H7 (cell line): ENCODE measurements around the gene DDX3X. TPM values are rescaled to one million over a fixed set of nuclear protein-coding genes. Genes with fewer than 3 reads are reported as not detected.
"Not testable (repeated sequence)": the region's sequence is repeated elsewhere in the genome, so short reads cannot be mapped to it uniquely, and the experiment has no call there.

Experiments used
- DNase-seq: peaks from one replicate; pipeline ENCODE4 v3.0.0; 2012
- H3K27me3 ChIP-seq: 2 replicates; pipeline ENCODE4 v1.6.0; 2011; ENCODE audit warnings: mild to moderate bottlenecking, low read length; ENCODE audit not compliant: control insufficient read depth, insufficient read depth
- H3K36me3 ChIP-seq: replicated peaks from 2 replicates; pipeline ENCODE4 v1.5.1; 2011; ENCODE audit warnings: low read length; ENCODE audit not compliant: control insufficient read depth, insufficient read depth
- H3K4me3 ChIP-seq: 2 replicates; pipeline ENCODE4 v1.5.1; 2011; ENCODE audit warnings: low read depth, mild to moderate bottlenecking, control low read depth, low read length, moderate library complexity; ENCODE audit not compliant: insufficient read depth
- total RNA-seq: library from RNA; depleted of rRNA; stranded (reverse); fragments of >200 nt; shearing (Covaris generic); gene quantifications from 2 replicates; pipeline ENCODE4 v1.2.3, GENCODE V29; 2014; rRNA removed

DDX3X gene
- total RNA-seq, 1 experiment from 2014 or later, result 186 TPM

- Histone ChIP-seq H3K27me3 (no peaks in the 10 kb centered on the region), H3K36me3 (no peaks in the 10 kb centered on the region), H3K4me3 (no peak overlapping the region)
- no peak for DNase-seq
Measured at GRCh38 chrX:41405551-41405950, 71.6 kb downstream of the DDX3X start.

DNA sequence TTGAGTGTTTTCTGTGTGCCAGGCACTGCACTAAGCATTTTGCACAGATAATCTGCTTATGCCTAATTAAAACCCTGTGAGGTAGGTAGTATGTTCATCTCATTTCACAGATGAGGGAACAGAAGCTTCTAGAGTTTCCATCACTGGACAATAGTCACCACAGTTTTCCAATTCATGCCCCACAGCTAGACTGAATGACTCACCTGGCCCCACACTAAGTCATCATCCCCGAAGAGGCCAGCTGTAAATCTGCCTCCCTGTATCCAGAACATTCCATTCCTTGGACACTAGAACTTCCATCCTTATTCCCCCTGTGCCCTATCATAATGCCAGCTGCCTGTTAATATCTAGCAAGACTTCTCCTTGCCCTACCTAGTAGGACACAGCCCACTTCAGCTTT, 72.2 kb downstream of the DDX3X start:
- Histone ChIP-seq H3K4me3 (no peak overlapping the region), H3K27me3 (no peaks in the 10 kb centered on the region), H3K36me3 (no peaks in the 10 kb centered on the region)
- no peak for DNase-seq

DNA sequence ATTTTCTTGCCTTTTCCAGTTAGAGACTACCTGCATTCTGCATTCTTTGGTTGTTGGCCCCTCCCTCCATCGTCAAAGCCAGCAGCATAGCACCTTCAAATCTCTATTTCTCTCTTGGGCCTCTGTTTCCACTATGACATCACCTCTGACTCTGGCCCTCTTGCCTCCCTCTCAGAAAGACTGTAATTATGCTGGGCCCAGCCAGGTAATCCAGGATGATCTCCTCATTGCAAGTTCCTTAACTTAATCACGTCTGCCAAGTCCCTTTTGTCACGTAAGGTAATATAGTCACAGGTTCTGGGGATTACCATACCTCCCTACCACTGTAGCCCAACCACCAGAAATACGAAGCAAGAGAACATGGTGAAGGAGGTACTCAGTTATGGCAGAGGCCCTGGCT, 73.9 kb downstream of the DDX3X start:
- Histone ChIP-seq H3K4me3 (no peak overlapping the region), H3K27me3 (no peaks in the 10 kb centered on the region)
- no peak for DNase-seq

GRCh38 chrX:41408576-41408975, 74.6 kb downstream of the DDX3X start:
- Histone ChIP-seq H3K36me3 (no peaks in the 10 kb centered on the region), H3K4me3 (no peak overlapping the region), H3K27me3 (no peaks in the 10 kb centered on the region)
- no peak for DNase-seq

More for the DNA sequence above, 73.9 kb downstream of the DDX3X start:
- no peaks in the 10 kb centered on the region for H3K36me3 ChIP-seq

GRCh38 chrX:41409006-41409405, 75.0 kb downstream of the DDX3X start:
- no peak for DNase-seq
- no peaks in the 10 kb centered on the region for H3K36me3 ChIP-seq
- no peak overlapping the region for H3K4me3 ChIP-seq
- no peaks in the 10 kb centered on the region for H3K27me3 ChIP-seq

DNA sequence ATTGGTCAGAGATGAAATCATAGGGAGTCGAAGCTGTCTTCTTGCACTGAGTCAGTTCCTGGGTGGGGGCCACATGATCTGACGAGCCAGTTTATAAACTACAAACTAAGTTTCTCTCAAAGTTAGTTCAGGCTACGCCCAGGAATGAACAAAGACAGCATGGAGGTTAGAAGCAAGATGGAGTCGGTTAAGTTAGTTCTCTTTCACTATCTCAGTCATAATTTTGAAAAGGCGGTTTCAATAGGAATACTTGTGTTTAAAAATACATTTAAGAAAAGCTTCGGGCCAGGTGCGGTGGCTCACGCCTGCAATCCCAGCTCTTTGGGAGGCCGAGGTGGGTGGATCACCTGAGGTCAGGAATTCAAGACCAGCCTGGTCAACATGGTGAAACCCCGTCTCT, 77.3 kb downstream of the DDX3X start:
- H3K27me3 ChIP-seq, H3K36me3 ChIP-seq, DNase-seq, H3K4me3 ChIP-seq: not testable (repeated sequence)

- no peak for DNase-seq
- Histone ChIP-seq H3K36me3 (no peaks in the 10 kb centered on the region), H3K27me3 (no peaks in the 10 kb centered on the region), H3K4me3 (no peak overlapping the region)
Measured at GRCh38 chrX:41412261-41413081, 78.5 kb downstream of the DDX3X start.

Other genes with a start within 250 kb of the DDX3X start
- gene USP9X, start 248.7 kb upstream of the DDX3X start, total RNA-seq, result 123 and 208 TPM in 2 replicates
- not detected in 2 replicates for gene NYX, start 113.2 kb downstream of the DDX3X start, total RNA-seq